GM19240 (cell line): ENCODE data around the gene TBATA.

Source experiments
- DNase-seq: peaks from one replicate; pipeline ENCODE4 v3.0.0; 2011; ENCODE audit warnings: low spot score; ENCODE audit not compliant: insufficient read length

Gene TBATA

DNA sequence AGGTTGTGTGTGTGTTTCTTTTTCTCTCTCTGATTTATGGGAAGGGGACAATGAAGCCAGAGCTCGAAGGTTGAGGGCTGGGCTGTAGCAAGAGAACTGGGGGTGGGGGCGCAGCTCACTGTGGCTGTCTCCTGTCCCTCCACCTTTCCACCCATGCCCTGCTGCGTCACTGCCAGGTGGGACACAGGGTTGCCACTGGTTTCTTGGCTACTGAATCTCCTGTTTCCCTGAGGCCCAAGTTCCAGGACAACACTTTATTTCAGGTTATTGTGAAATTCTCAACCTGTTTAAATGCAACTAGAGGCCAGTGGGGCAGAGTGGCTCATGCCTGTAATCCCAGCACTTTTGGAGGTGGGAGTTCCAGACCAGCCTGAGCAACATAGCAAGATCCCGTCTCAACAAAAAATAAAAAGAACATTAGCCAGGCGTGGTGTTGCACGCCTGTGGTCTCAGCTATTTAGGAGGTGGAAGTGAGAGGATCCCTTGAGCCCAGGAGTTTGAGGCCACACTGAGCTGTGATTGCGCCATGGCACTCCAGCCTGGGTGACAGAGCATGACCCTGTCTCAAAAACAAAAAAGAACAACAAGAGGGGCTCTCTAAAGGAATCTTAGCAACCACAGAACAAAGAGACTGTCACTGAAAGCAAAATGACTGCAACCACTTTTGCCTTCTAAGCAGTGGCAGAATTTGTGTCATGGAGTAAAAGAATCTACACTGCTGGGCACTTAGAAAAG lies 22.6 kb downstream of the TBATA start:
- no peak for DNase-seq

DNA sequence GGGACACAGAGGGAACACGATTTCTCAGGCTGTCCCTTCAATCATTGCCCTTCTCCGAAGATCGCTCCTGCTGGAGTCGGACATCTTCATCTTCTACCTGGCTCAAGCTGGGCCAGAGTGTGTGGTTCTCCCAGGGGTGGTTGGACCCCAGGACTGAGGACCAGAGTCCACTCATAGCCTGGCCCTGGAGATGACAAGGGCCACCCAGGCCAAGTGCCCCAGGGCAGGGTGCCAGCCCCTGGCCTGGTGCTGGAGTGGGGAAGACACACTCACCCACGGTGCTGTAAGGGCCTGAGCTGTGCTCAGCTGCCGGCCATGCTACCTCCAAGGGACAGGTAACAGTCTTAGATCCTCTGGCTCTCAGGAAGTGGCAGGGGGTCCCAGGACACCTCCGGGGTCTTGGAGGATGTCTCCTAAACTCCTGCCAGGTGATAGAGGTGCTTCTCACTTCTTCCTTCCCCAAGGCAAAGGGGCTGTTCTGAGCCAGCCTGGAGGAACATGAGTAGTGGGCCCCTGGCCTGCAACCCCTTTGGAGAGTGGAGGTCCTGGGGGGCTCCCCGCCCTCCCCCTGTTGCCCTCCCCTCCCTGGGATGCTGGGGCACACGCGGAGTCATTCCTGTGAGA lies 23.3 kb downstream of the TBATA start:
- no peak for DNase-seq

DNA sequence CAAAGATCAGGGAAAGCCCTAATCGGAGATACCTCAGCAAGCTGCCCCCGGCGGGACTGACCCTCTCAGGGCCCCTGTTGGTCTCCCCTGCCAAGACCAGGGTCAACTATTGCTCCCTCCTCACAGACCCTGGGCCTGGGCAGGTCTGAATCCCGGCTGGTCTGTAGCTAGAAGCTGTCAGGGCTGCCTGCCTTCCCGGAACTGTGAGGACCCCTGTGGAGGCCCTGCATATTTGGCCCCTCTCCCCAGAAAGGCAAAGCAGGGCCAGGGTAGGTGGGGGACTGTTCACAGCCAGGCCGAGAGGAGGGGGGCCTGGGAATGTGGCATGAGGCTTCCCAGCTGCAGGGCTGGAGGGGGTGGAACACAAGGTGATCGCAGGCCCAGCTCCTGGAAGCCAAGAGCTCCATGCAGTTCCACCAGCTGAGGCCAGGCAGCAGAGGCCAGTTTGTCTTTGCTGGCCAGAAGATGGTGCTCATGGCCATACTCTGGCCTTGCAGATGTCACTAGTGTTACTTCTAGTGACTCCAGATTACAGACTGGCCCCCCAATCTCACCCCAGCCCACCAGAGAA lies 24.1 kb downstream of the TBATA start:
- no peak for DNase-seq

DNA sequence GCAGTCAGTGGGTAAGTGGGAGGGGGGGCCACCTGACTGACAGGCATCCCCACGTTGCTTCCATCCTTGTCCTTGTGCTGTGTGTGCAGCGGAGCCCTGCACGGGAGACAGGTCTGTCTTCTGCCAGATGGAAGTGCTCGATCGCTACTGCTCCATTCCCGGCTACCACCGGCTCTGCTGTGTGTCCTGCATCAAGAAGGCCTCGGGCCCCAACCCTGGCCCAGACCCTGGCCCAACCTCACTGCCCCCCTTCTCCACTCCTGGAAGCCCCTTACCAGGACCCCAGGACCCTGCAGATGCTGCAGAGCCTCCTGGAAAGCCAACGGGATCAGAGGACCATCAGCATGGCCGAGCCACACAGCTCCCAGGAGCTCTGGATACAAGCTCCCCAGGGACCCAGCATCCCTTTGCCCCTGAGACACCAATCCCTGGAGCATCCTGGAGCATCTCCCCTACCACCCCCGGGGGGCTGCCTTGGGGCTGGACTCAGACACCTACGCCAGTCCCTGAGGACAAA lies 24.8 kb downstream of the TBATA start:
- DNase-seq = no peak

DNA sequence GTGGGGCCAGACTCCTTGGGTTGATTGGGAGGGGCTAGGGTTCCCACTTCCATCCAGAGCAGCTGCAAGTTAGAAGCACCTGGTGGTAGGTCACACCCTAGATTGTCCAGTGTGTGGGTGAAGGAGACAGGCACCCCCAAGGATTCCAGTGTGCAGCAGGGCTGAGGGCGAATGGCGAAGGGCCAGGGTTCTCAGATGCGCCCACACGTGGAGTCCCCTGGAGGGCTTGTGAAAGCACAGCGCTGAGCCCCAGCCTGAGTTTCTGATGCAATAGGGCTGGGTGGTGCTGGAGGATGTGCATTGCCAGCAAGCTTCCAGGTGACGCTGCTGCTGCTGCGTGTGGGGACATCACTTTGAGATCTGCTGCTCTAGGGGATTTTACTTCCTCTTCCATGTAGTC lies 25.4 kb downstream of the TBATA start:
- no peak for DNase-seq

DNA sequence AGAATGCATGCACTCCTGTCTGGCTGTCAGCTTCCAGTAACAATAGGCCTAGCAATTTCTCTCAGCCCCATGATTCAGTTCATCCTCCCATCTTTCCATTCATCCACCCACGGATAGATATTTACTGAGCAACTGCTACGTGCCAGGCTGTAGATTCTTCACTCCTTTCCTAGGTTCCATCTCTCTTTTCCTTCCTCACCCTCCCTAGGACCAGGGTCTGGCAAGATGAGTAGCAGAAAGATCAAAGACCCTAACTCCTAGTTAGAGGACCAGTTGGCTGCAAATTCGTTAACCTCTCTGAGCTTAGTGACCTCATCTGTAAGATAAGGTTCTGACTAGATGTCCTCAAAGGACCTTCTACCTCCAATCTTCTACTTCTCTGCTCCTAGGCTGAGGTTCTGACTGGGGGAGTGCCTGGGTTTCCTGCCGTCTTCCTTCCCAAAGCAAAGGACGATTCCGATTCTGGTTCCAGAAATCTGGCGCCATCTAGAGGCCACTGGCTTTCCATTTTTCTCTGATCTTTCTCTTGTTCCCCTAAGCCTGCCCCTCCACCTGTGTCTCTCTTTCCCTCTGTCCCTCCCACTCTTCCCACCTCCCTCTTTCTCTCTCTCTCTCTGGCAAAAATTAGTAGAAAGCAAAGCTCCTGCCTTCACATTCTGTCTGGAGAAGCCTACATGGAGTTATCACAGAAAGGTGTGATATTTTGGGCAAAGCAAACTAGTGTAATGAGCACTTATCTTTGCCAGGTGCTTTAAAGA lies 26.2 kb downstream of the TBATA start:
- DNase-seq = peak; percentile 54

DNA sequence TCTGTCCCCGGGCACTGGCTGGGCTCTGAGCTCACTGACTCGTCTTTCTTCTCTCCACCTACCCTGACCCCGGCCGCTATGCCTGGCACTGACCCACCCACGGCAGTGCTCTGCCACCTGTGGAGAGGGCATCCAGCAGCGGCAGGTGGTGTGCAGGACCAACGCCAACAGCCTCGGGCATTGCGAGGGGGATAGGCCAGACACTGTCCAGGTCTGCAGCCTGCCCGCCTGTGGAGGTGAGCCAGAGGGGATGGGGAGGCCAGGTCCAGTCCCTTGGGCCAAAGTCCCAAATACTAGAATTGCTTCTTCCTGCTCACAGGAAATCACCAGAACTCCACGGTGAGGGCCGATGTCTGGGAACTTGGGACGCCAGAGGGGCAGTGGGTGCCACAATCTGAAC lies 27.3 kb downstream of the TBATA start:
- no peak for DNase-seq

GRCh38 chr10:70756700-70757360 lies 28.3 kb downstream of the TBATA start:
- no peak for DNase-seq

GRCh38 chr10:70753841-70754621 lies 31.1 kb downstream of the TBATA start:
- no peak for DNase-seq

DNA sequence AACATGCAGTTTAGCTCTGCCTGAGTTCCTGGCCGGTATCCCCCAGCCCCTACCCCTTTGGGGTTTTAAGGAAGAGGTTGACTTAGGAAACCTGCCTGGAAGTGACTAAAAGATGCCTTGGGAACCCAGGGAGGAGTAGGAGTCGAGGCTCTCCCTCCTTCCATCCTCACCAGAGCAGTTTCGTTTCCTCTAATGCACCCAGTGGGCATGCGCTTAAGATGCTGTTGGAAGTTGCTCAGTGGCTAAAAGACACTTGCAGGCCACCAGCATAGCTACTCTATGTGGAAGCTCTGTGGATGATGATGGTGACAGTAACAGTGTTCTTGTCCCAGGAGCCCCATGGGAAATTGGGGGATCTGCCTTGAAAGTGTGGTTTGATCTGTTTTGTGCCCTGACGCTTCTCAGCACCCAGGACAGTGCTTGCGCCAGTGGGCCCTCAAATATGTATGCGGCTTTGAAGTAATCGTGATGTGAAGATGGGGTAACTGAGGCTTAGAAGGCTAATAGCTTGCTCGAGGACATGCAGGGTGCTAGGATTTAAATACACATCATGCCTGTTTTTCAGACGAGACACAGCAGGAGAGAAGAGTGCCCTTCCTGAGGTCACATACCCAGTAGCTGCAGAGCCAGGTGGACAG lies 32.0 kb downstream of the TBATA start:
- DNase-seq = no peak

DNA sequence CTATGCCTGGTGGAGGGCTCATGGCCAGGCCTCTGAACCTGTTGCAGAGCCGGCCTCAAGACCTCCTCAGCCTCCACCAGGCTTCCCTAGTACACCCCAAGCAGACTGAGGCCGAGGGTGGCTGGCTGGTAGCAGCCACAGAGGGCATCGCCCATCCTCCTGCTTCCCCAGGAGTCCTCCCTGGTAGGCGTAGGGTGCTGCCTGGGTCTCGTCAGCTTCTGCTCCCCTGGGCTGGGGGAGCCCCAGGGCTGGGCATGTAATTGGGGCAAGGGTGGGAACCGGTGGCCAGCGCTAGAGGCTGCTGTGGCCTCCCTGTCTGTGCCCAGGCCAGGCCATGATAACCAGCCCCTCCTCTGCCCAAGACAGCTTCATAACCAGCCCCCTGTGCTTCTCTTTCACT lies 32.6 kb downstream of the TBATA start:
- no peak for DNase-seq

GRCh38 chr10:70751991-70752390 lies 33.2 kb downstream of the TBATA start:
- no peak for DNase-seq

DNA sequence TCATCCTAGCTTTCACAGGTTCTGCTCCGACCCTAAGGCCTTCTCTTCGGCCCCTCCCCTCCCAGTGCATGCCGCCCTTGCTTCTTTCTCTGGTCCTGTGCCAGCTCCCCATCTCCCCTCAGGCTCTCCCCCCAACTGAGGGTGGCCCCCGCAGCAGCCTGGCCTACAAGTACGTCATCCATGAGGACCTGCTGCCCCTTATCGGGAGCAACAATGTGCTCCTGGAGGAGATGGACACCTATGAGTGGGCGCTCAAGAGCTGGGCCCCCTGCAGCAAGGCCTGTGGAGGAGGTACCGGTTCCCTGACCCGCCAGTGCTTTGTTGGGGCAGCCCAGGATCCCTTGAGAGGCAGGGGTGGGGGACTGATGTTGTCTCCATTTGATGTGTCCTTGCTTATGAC lies 33.8 kb downstream of the TBATA start:
- no peak for DNase-seq

- DNase-seq = no peak
Measured at GRCh38 chr10:70750156-70750703, 34.9 kb downstream of the TBATA start.

- DNase-seq = no peak
Measured at GRCh38 chr10:70749756-70750155, 35.4 kb downstream of the TBATA start.

DNA sequence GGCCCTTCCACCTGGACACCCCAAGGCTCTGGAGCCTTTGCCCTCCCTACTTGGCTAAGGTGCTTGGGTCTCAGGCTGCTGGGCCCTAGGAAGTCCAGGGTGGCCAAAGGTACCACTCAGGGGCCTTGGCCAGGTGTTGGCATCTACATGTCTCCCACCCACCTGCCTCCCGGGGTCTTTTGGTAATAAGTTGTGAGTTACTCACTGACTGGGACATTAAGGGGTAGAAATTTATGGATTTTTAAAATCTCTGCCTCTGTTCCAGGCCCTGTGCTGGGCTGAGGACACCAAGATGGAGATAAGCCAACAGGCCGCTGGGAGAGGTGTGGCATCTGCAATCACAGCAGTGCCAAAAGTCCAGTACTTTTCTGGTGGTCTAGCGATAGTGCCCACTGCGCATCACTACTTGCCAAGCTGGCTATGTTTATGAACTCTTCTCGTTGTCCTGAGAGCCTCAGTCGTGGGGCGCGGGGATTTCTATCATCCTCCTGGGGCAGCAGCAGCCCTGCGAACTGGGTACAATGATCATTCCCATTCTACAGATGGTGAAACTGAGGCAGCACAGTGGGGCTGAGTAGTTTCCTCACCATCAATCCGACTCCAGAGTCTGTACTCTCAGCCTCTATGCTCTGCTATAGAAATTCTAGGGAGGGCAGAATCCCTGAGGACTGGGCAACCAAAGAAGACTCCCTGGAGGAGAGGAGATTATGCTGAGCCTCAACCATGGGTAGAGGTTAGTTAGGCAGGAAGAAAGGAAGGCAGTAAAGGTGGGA lies 36.2 kb downstream of the TBATA start:
- no peak for DNase-seq

DNA sequence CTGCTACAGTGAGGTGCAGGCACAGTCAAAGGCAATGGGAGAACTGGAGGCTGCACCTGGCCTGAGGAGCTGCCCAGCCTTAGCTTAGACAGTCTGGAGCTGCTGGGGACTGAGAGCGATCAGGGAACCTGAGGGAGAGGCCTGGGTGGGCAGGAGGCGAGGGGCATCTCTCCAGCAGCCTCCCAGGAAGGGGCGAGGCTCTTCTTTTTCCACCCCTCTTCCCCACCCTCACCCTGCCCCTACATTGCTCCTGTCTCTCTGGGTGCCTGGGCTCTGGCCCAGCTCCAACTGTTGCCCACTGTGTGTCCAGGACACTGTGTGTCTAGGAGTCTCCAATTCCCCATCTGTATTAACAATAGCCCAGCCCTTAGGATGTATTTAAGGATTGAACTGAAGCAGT lies 36.9 kb downstream of the TBATA start:
- no peak for DNase-seq

- no peak for DNase-seq
Measured at GRCh38 chr10:70747192-70747965, 37.8 kb downstream of the TBATA start.
